ENCODE results near the gene EFHD2. TPM values are rescaled to one million over a fixed set of nuclear protein-coding genes. Genes with fewer than 3 reads are reported as not detected.
"Not testable (repeated sequence)": the region's sequence is repeated elsewhere in the genome, so short reads cannot be mapped to it uniquely, and the experiment has no call there.

The EFHD2 gene
- total and polyA plus RNA-seq, 2 experiments from 2014 or later = 49.9 to 53.1 TPM

- Histone ChIP-seq H4K20me1 (ENCODE audit: insufficient read depth) (no peaks in the 10 kb centered on the region), H3K27me3 (replicated peaks; ENCODE audit: insufficient read depth) (no peaks in the 10 kb centered on the region), H2AFZ (no peak overlapping the region), H3K36me3 (ENCODE audit: low read depth) (no peaks in the 10 kb centered on the region), H3F3A (ENCODE audit: insufficient read depth) (no peaks in the 10 kb centered on the region), H3K27ac (no peak overlapping the region), H3K9ac (no peak overlapping the region), H3K4me2 (ENCODE audit: unreplicated experiment) (no peak overlapping the region), H3K9me2 (ENCODE audit: insufficient read depth) (no peaks in the 10 kb centered on the region), H3K4me1 (ENCODE audit: insufficient read depth) (peaks cover 13% of the 10 kb centered on the region; the same call in 1 of the 2 replicates), H3K79me2 (ENCODE audit: insufficient read depth) (no peaks in the 10 kb centered on the region), H3K9me3 (ENCODE audit: low read depth) (no peaks in the 10 kb centered on the region), H3K4me3 (no peak overlapping the region)
- WGBS, 2 experiments (ENCODE audit: low coverage in 1 of 2, low lambda C conversion rate in 2 of 2, missing lambda C conversion rate in 2 of 2) = 9% methylated on average over 10 of the region's 10 CpGs
- in situ Hi-C loops (cut with MboI) = no loop called here
- TF ChIP-seq EZH2 (IDR thresholded peaks at IDR 0.05; ENCODE audit: insufficient read depth, poor library complexity, severe bottlenecking) (no peak), EZH2phosphoT487 (IDR thresholded peaks at IDR 0.05; ENCODE audit: insufficient read depth, low read depth) (no peak)
- peak; percentile 52 for DNase-seq
Observed at GRCh38 chr1:15459771-15460707, 50.4 kb downstream of the EFHD2 start.

- 82 to 84% methylated on average over 9 of the region's 9 CpGs for WGBS, 2 experiments (ENCODE audit: low coverage in 1 of 2, low lambda C conversion rate in 2 of 2, missing lambda C conversion rate in 2 of 2)
- no peak overlapping the region for H3K27ac ChIP-seq
- H3K36me3 ChIP-seq (ENCODE audit: low read depth) = no peaks in the 10 kb centered on the region
- TF ChIP-seq EZH2phosphoT487 (IDR thresholded peaks at IDR 0.05; ENCODE audit: insufficient read depth, low read depth) (no peak), EZH2 (IDR thresholded peaks at IDR 0.05; ENCODE audit: insufficient read depth, poor library complexity, severe bottlenecking) (no peak)
- no peak overlapping the region for H3K4me3 ChIP-seq
- H3K9me3 ChIP-seq (ENCODE audit: low read depth) = no peaks in the 10 kb centered on the region
- no peaks in the 10 kb centered on the region for H3K9me2 ChIP-seq (ENCODE audit: insufficient read depth)
- H4K20me1 ChIP-seq (ENCODE audit: insufficient read depth) = no peaks in the 10 kb centered on the region
- H3F3A ChIP-seq (ENCODE audit: insufficient read depth) = no peaks in the 10 kb centered on the region
- no peak overlapping the region for H3K4me2 ChIP-seq (ENCODE audit: unreplicated experiment)
- H3K79me2 ChIP-seq (ENCODE audit: insufficient read depth) = no peaks in the 10 kb centered on the region
- no peak overlapping the region for H2AFZ ChIP-seq
- no peaks in the 10 kb centered on the region; the same call in 1 of the 2 replicates for H3K27me3 ChIP-seq (replicated peaks; ENCODE audit: insufficient read depth)
- peaks cover 13% of the 10 kb centered on the region; the same call in 1 of the 2 replicates for H3K4me1 ChIP-seq (ENCODE audit: insufficient read depth)
- in situ Hi-C loops (cut with MboI) = no loop called here
- DNase-seq = peak; percentile 10
- no peak overlapping the region for H3K9ac ChIP-seq
Observed at GRCh38 chr1:15460708-15461095, 51.0 kb downstream of the EFHD2 start.

- H3K79me2 ChIP-seq (ENCODE audit: insufficient read depth); H3F3A ChIP-seq (ENCODE audit: insufficient read depth); H3K27me3 ChIP-seq (replicated peaks; ENCODE audit: insufficient read depth); in situ Hi-C loops (cut with MboI); H3K4me2 ChIP-seq (ENCODE audit: unreplicated experiment); H3K4me3 ChIP-seq; H4K20me1 ChIP-seq (ENCODE audit: insufficient read depth); DNase-seq; H3K36me3 ChIP-seq (ENCODE audit: low read depth); H3K9me2 ChIP-seq (ENCODE audit: insufficient read depth); H3K9me3 ChIP-seq (ENCODE audit: low read depth); H2AFZ ChIP-seq; H3K27ac ChIP-seq; H3K9ac ChIP-seq: not testable (repeated sequence)
- WGBS, 2 experiments (ENCODE audit: low coverage in 1 of 2, low lambda C conversion rate in 2 of 2, missing lambda C conversion rate in 2 of 2) = 83 to 90% methylated on average over 14 to 15 of the region's 15 CpGs
- H3K4me1 ChIP-seq (ENCODE audit: insufficient read depth) = peaks cover 13% of the 10 kb centered on the region; the same call in 1 of the 2 replicates
Observed at GRCh38 chr1:15463064-15463800, 53.5 kb downstream of the EFHD2 start.

- H3K27me3 ChIP-seq (replicated peaks; ENCODE audit: insufficient read depth); H3K36me3 ChIP-seq (ENCODE audit: low read depth); H3K27ac ChIP-seq: not testable (repeated sequence)
Observed at GRCh38 chr1:15463926-15464322, 54.2 kb downstream of the EFHD2 start.

More at GRCh38 chr1:15463926-15464322, 54.2 kb downstream of the EFHD2 start:
- 76 to 81% methylated on average over 5 of the region's 5 CpGs for WGBS, 2 experiments (ENCODE audit: low coverage in 1 of 2, low lambda C conversion rate in 2 of 2, missing lambda C conversion rate in 2 of 2)
- H3F3A ChIP-seq (ENCODE audit: insufficient read depth); H4K20me1 ChIP-seq (ENCODE audit: insufficient read depth); H3K9me2 ChIP-seq (ENCODE audit: insufficient read depth); DNase-seq; H3K4me3 ChIP-seq; H3K9ac ChIP-seq; H3K9me3 ChIP-seq (ENCODE audit: low read depth); H3K79me2 ChIP-seq (ENCODE audit: insufficient read depth); in situ Hi-C loops (cut with MboI); H3K4me2 ChIP-seq (ENCODE audit: unreplicated experiment); H2AFZ ChIP-seq: not testable (repeated sequence)
- H3K4me1 ChIP-seq (ENCODE audit: insufficient read depth) = peaks cover 13% of the 10 kb centered on the region; the same call in 1 of the 2 replicates
